HEK293T (cell line): Measurements from ENCODE around the gene GDPGP1.

Experiments
- CTCF ChIA-PET: fragments of 350-600 bp; formaldehyde crosslinking; extraction: SDS; loops from one replicate; lab custom pipeline; 2021; ENCODE audit warnings: antibody characterized with exemption, inconsistent platforms; lab: Yijun Ruan, JAX
- POLR2A ChIA-PET: fragments of 350-600 bp; formaldehyde crosslinking; extraction: SDS; loops from one replicate; lab custom pipeline; 2020; ENCODE audit warnings: antibody characterized with exemption, inconsistent platforms; lab: Yijun Ruan, JAX
- DNase-seq: peaks from one replicate; pipeline ENCODE4 v3.0.0; 2012; ENCODE audit warnings: mixed read lengths; ENCODE audit errors: extremely low spot score
- ARNT ChIP-seq: fragments of 450-650 bp; IDR thresholded peaks from 2 replicates; pipeline ENCODE4 v1.6.1; 2017; ENCODE audit warnings: mild to moderate bottlenecking
- BHLHE40 ChIP-seq: fragments of 450-650 bp; IDR thresholded peaks from 2 replicates; pipeline ENCODE4 v1.6.1; 2016; ENCODE audit warnings: mild to moderate bottlenecking, moderate library complexity, borderline replicate concordance
- CTBP1 ChIP-seq: fragments of 450-650 bp; IDR thresholded peaks from 2 replicates; pipeline ENCODE4 v1.6.1; 2016; ENCODE audit warnings: borderline replicate concordance
- ELF4 ChIP-seq: fragments of 450-650 bp; IDR thresholded peaks from 2 replicates; pipeline ENCODE4 v1.6.1; 2017; ENCODE audit warnings: antibody characterized with exemption
- FOXA1 ChIP-seq: fragments of 450-650 bp; IDR thresholded peaks from 2 replicates; pipeline ENCODE4 v1.6.1; 2016; ENCODE audit warnings: mild to moderate bottlenecking
- FOXK2 ChIP-seq: fragments of 450-650 bp; IDR thresholded peaks from 2 replicates; pipeline ENCODE4 v1.6.1; 2016; ENCODE audit warnings: mild to moderate bottlenecking
- FOXM1 ChIP-seq: fragments of 450-650 bp; IDR thresholded peaks from 2 replicates; pipeline ENCODE4 v1.6.1; 2017; ENCODE audit warnings: mild to moderate bottlenecking, borderline replicate concordance
- HDGF ChIP-seq: fragments of 450-650 bp; IDR thresholded peaks from 2 replicates; pipeline ENCODE4 v1.6.1; 2017; ENCODE audit warnings: antibody characterized with exemption, borderline replicate concordance
- L3MBTL2 ChIP-seq: fragments of 450-650 bp; conservative IDR thresholded peaks from 2 replicates; pipeline ENCODE4 v1.6.1; 2016; ENCODE audit warnings: mild to moderate bottlenecking
- LEF1 ChIP-seq: fragments of 450-650 bp; IDR thresholded peaks from 2 replicates; pipeline ENCODE4 v1.6.1; 2017; ENCODE audit warnings: mild to moderate bottlenecking, borderline replicate concordance
- NFRKB ChIP-seq: fragments of 450-650 bp; IDR thresholded peaks from 2 replicates; pipeline ENCODE4 v1.6.1; 2016; ENCODE audit warnings: mild to moderate bottlenecking, moderate library complexity
- PKNOX1 ChIP-seq: fragments of 450-650 bp; IDR thresholded peaks from 2 replicates; pipeline ENCODE4 v1.6.1; 2016
- SP1 ChIP-seq: fragments of 450-650 bp; IDR thresholded peaks from 2 replicates; pipeline ENCODE4 v1.6.1; 2017
- SUZ12 ChIP-seq: fragments of 450-650 bp; IDR thresholded peaks from 2 replicates; pipeline ENCODE4 v1.6.1; 2016; ENCODE audit warnings: mild to moderate bottlenecking
- TARDBP ChIP-seq: fragments of 450-650 bp; IDR thresholded peaks from 2 replicates; pipeline ENCODE4 v1.6.1; 2016
- ZNF384 ChIP-seq: fragments of 450-650 bp; IDR thresholded peaks from 2 replicates; pipeline ENCODE4 v1.6.1; 2016

The GDPGP1 gene

GRCh38 chr15:90210593-90210992 lies 23.4 kb upstream of the GDPGP1 start:
- POLR2A ChIA-PET = interaction anchor here (0.8 kb wide), 1 partner anchor 10 kb away, joined by 3 read pairs; the partner anchor contains the start of gene SEMA4B
- DNase-seq = no peak

GRCh38 chr15:90211009-90211408 lies 23.0 kb upstream of the GDPGP1 start:
- POLR2A ChIA-PET = interaction anchor here (0.8 kb wide), 1 partner anchor 10 kb away, joined by 3 read pairs; the partner anchor contains the start of gene SEMA4B

More at GRCh38 chr15:90210593-90210992, 23.4 kb upstream of the GDPGP1 start:
- TF ChIP-seq ELF4 = no peak
- TF ChIP-seq PKNOX1 = no peak
- TF ChIP-seq HDGF = no peak
- TF ChIP-seq TARDBP = no peak
- TF ChIP-seq LEF1 = no peak
- no peak for TF ChIP-seq NFRKB
- no peak for TF ChIP-seq SP1
- TF ChIP-seq FOXA1 = no peak
- no peak for TF ChIP-seq FOXM1
- TF ChIP-seq SUZ12 = no peak
- TF ChIP-seq ZNF384 = no peak
- no peak for TF ChIP-seq ARNT
- TF ChIP-seq BHLHE40 = no peak
- no peak for TF ChIP-seq CTBP1
- CTCF ChIA-PET = no interaction called here

GRCh38 chr15:90211440-90212143 lies 22.4 kb upstream of the GDPGP1 start:
- CTCF ChIA-PET = interaction anchor here (1.6 kb wide), 1 partner anchor 10 kb away, joined by 4 read pairs; no protein-coding TSS in a partner anchor
- POLR2A ChIA-PET = interaction anchor here (0.6 kb wide), 1 partner anchor 63 kb away, joined by 3 read pairs; no protein-coding TSS in a partner anchor
- no peak for TF ChIP-seq FOXK2
- DNase-seq = no peak

More at GRCh38 chr15:90211009-90211408, 23.0 kb upstream of the GDPGP1 start:
- CTCF ChIA-PET = no interaction called here
- DNase-seq = no peak
- TF ChIP-seq NFRKB (no peak), ELF4 (no peak), ZNF384 (no peak), TARDBP (no peak), FOXM1 (no peak), FOXA1 (no peak), HDGF (no peak)

GRCh38 chr15:90212221-90213098 lies 21.5 kb upstream of the GDPGP1 start:
- CTCF ChIA-PET = interaction anchor here (1.6 kb wide), 1 partner anchor 9 kb away, joined by 4 read pairs; no protein-coding TSS in a partner anchor
- DNase-seq = no peak

GRCh38 chr15:90213122-90213817 lies 20.7 kb upstream of the GDPGP1 start:
- no peak for DNase-seq
- CTCF ChIA-PET = interaction anchor here (0.7 to 1.6 kb wide), 4 partner anchors 8 to 1093 kb away, joined by 3 to 5 read pairs (median 4); partner anchors contain the start of gene TTLL13
- POLR2A ChIA-PET = interaction anchor here (1.1 to 1.4 kb wide), 2 partner anchors 12 kb away, joined by 4 to 5 read pairs; partner anchors contain the start of gene SEMA4B
- no peak for TF ChIP-seq FOXM1

More at GRCh38 chr15:90212221-90213098, 21.5 kb upstream of the GDPGP1 start:
- POLR2A ChIA-PET = interaction anchor here (0.6 to 1.1 kb wide), 2 partner anchors 11 to 62 kb away, joined by 3 to 4 read pairs; partner anchors contain the start of gene SEMA4B
- TF ChIP-seq ELF4 (no peak), HDGF (no peak), SP1 (no peak), L3MBTL2 (no peak), CTBP1 (no peak), FOXM1 (no peak), NFRKB (no peak), TARDBP (no peak), PKNOX1 (no peak), FOXK2 (no peak), ZNF384 (no peak), FOXA1 (no peak), SUZ12 (no peak), ARNT (no peak), LEF1 (no peak), BHLHE40 (no peak)

GRCh38 chr15:90213818-90214204 lies 20.2 kb upstream of the GDPGP1 start:
- DNase-seq = no peak
- no peak for TF ChIP-seq FOXA1
- no peak for TF ChIP-seq ELF4
- TF ChIP-seq ARNT = no peak
- TF ChIP-seq SUZ12 = no peak
- TF ChIP-seq HDGF = no peak
- TF ChIP-seq PKNOX1 = no peak
- no peak for TF ChIP-seq NFRKB
- TF ChIP-seq LEF1 = no peak
- no peak for TF ChIP-seq FOXM1
- no peak for TF ChIP-seq FOXK2
- no peak for TF ChIP-seq BHLHE40
- no peak for TF ChIP-seq TARDBP
- TF ChIP-seq ZNF384 = no peak
- no peak for TF ChIP-seq SP1
- no peak for TF ChIP-seq CTBP1
- no peak for TF ChIP-seq L3MBTL2
- CTCF ChIA-PET = interaction anchor here (0.7 to 1.5 kb wide), 4 partner anchors 14 to 1094 kb away, joined by 3 to 7 read pairs (median 4); partner anchors contain the start of genes SEMA4B and TTLL13
- POLR2A ChIA-PET = interaction anchor here (1.4 kb wide), 1 partner anchor 13 kb away, joined by 5 read pairs; the partner anchor contains the start of gene SEMA4B
